ENCODE data around the gene SNED1.

DNA sequence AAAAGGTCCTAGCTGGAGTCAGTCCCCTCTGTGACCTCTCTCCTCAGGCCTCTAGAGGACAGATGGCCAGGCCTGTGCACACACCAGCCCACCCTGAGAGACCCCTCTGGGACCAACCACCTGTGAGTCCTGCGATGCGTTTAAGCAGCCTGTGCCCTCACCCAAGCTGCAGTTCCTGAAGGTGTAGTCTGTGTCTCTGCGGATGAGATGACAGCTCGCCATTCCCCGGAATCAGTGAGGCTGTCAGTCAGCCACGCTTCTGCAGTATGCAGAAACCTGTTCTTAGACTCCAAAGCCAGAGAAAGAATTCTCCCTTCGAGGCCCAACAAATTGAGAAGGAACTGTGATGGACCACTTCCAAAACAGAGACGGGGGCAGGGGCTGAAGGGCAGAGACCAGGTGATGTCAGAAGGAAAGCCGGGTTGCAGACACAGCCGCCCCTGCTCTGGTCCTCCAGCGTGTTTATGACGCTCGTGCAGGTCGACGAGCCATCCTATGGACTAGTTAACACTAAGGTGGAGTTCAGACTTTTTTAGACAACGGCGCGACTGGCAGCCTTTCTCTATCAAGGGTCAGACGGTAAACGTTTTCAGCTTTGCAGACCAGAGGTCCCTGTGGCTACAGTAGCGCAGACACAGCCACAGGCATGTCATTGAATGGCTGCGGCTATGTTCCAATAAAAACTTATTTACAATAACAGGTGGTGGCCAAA lies 93.5 kb downstream of the SNED1 start:
- TF ChIP-seq CTCF (IDR thresholded peaks at IDR 0.05) = no peak
- TF ChIP-seq POLR2AphosphoS5 (IDR thresholded peaks at IDR 0.05) = no peak

Data from suprapubic skin (tissue), 3 donors.